Naive thymus-derived CD4-positive, alpha-beta T cell (primary cell): Measurements from ENCODE around the gene UROS. TPM values are rescaled to one million over a fixed set of nuclear protein-coding genes. Genes with fewer than 3 reads are reported as not detected.

ENCODE experiments used
- ATAC-seq: fragments of 150-1000 bp; cut with Tn5 transposase; 2 replicates; pipeline ENCODE4 v1.10.0; 2021; ENCODE audit warnings: mild to moderate bottlenecking, moderate library complexity
- CTCF ChIA-PET: fragments of 350-600 bp; sonication (Branson Sonifier 250); formaldehyde crosslinking; loops from one replicate; lab custom pipeline; 2021; ENCODE audit warnings: antibody characterized with exemption; lab: Charles Lee
- POLR2A ChIA-PET: fragments of 350-600 bp; sonication (Branson Sonifier 250); formaldehyde crosslinking; loops from one replicate; lab custom pipeline; 2021; ENCODE audit warnings: antibody characterized with exemption, inconsistent platforms; lab: Charles Lee
- DNase-seq, 9 donors: peaks; one replicate each; pipeline versions ENCODE4 v3.0.0 to v3.0.0-alpha.2; 2020 to 2022; ENCODE audit warnings: mixed read lengths in 1 of 9
- H3K27ac ChIP-seq: one replicate; pipeline ENCODE4 v1.7.0; 2013; ENCODE audit warnings: mild to moderate bottlenecking, low read depth, low read length, moderate library complexity
- H3K27me3 ChIP-seq, 2 donors: one replicate each; pipeline ENCODE4 v1.7.0; 2013; ENCODE audit warnings: low read length in 2 of 2, mild to moderate bottlenecking in 2 of 2, moderate library complexity in 2 of 2; ENCODE audit not compliant: control insufficient read depth in 2 of 2, insufficient read depth in 2 of 2
- H3K36me3 ChIP-seq, 3 experiments: 1 replicate in 2 of 3; 2 replicates in 1 of 3; pipeline ENCODE4 v1.7.0; 2013; ENCODE audit warnings: low read length in 3 of 3, mild to moderate bottlenecking in 3 of 3, moderate library complexity in 1 of 3; ENCODE audit not compliant: insufficient read depth in 3 of 3, control insufficient read depth in 2 of 3
- H3K4me1 ChIP-seq, 2 donors: one replicate each; pipeline ENCODE4 v1.7.0; 2013; ENCODE audit warnings: low read length in 2 of 2, mild to moderate bottlenecking in 2 of 2, moderate library complexity in 1 of 2; ENCODE audit not compliant: control insufficient read depth in 2 of 2, insufficient read depth in 2 of 2
- H3K4me3 ChIP-seq: 2 replicates; pipeline ENCODE4 v1.7.0; 2013; ENCODE audit warnings: mild to moderate bottlenecking, low read length
- H3K9me3 ChIP-seq, 3 experiments: 1 replicate in 2 of 3; 2 replicates in 1 of 3; pipeline ENCODE4 v1.7.0; 2013; ENCODE audit warnings: low read length in 3 of 3; ENCODE audit not compliant: control insufficient read depth in 2 of 3
- H3K27ac Mint-ChIP-seq, 9 donors: one replicate each; pipeline ENCODE4 v1.8.0; 2020 to 2022; ENCODE audit warnings: mixed read lengths in 9 of 9, mild to moderate bottlenecking in 8 of 9, moderate library complexity in 5 of 9, inconsistent platforms in 2 of 9
- H3K27me3 Mint-ChIP-seq, 5 donors: one replicate each; pipeline ENCODE4 v1.8.0; 2021 to 2022; ENCODE audit warnings: mixed read lengths in 5 of 5, mild to moderate bottlenecking in 1 of 5
- H3K36me3 Mint-ChIP-seq, 5 donors: one replicate each; pipeline ENCODE4 v1.8.0; 2020 to 2022; ENCODE audit warnings: mixed read lengths in 5 of 5, mild to moderate bottlenecking in 3 of 5, inconsistent platforms in 1 of 5
- H3K4me1 Mint-ChIP-seq, 7 donors: one replicate each; pipeline ENCODE4 v1.8.0; 2020 to 2022; ENCODE audit warnings: mixed read lengths in 7 of 7, mild to moderate bottlenecking in 3 of 7, inconsistent platforms in 1 of 7
- H3K4me3 Mint-ChIP-seq, 10 donors: one replicate each; pipeline ENCODE4 v1.8.0; 2020 to 2022; ENCODE audit warnings: mild to moderate bottlenecking in 10 of 10, mixed read lengths in 10 of 10, moderate library complexity in 6 of 10, inconsistent platforms in 2 of 10
- H3K9me3 Mint-ChIP-seq, 11 donors: one replicate each; pipeline ENCODE4 v1.8.0; 2020 to 2022; ENCODE audit warnings: mixed read lengths in 11 of 11, mild to moderate bottlenecking in 4 of 11, inconsistent platforms in 1 of 11, moderate library complexity in 1 of 11
- intact Hi-C, 2 donors: fragments of 100-400 bp; cut with micrococcal nuclease; formaldehyde crosslinking; loops; one replicate each; pipeline ENCODE4 v1.15.1; 2023
- polyA plus RNA-seq, 2 donors: library from polyadenylated mRNA; unstranded; fragments of 300-500 nt; fragmentation: Illumina TruSeq; gene quantifications; one replicate each; pipeline ENCODE4 v1.2.3, GENCODE V29; 2021
- total RNA-seq, 6 experiments: library from RNA in 5 of 6; stranded (reverse) in 5 of 6; gene quantifications; 1 replicate in 5 of 6; 2 replicates in 1 of 6; pipeline ENCODE4 v1.2.3 and lab custom pipeline; 2021 to 2026

UROS gene
- total and polyA plus RNA-seq, 7 experiments from 2014 or later, result 28.9 to 60.0 (median 42.2) TPM

DNA sequence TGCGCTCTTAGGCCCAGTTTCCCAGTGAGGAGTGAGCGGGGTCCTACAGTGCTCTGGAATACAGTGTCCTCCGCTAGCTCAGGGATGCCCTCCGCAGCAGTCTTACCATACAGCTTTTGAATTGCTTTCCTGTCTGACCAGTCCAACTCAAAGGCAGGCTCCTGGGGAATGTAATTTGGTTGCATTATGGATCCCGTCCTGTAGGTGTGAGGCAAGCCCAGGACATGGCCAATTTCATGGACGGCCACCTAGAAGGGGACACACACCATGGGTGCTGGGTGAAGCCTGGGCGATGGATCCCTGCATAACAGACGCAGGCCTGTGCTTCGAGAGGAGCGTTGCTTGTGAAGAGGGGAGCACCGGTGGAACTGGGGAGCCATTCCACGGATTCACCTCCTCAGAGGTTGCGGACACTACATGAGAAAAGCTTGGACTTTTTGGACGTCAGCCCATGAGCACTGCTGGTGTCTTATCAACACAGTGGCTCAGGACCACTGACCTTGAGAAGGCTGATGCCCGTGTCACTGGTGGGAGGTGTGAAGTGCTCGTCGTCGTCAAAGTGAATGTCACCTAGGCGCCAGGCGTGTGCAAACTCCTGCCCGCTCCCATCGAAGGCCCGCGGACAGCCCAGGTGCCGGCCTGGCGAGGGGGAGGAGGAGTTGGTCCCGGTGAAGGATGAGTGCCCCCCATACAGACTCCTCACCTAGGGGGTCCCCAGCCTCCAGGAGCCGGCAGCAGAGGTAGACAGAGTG is 50.8 kb downstream of the UROS start:
- Mint-ChIP-seq H3K27ac (no peak overlapping the region), H3K27me3 (peaks cover 0 to 6% (median 4%) of the 10 kb centered on the region in 5 donors), H3K9me3 (no peaks in the 10 kb centered on the region), H3K4me3 (no peak overlapping the region), H3K4me1 (peaks cover 0 to 6% (median 0%) of the 10 kb centered on the region in 7 donors), H3K36me3 (peaks cover 0 to 15% (median 7%) of the 10 kb centered on the region in 5 donors)
- Histone ChIP-seq H3K4me3 (no peak overlapping the region), H3K4me1 (no peaks in the 10 kb centered on the region), H3K9me3 (no peaks in the 10 kb centered on the region), H3K27me3 (no peaks in the 10 kb centered on the region), H3K27ac (no peak overlapping the region), H3K36me3 (peaks cover 0 to 4% (median 0%) of the 10 kb centered on the region in 3 experiments)
- ATAC-seq, result no peak
- intact Hi-C loops, result no loop called here
- CTCF ChIA-PET, result no interaction called here
- POLR2A ChIA-PET, result no interaction called here
- DNase-seq, result no peak

DNA sequence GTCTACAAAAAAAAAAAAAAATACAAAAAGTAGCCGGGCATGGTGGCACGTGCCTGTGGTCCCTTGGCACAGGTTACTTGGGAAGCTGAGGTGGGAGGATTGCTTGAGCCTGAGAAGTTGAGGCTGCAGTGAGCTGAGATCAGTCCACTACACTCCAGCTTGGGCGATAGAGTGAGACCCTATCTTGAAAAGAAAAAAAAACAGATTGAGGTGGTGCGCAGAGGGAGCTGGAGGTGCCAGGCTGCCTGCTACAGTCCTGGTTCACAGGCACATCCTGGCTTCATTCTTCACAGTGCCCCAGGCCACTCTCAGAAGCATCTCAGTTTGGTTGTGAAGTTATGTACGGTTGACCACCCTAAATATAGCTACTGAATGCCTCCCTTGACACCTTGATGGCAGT is 52.2 kb downstream of the UROS start:
- Mint-ChIP-seq H3K9me3 (no peaks in the 10 kb centered on the region), H3K4me1 (peaks cover 0 to 6% (median 0%) of the 10 kb centered on the region in 7 donors), H3K27me3 (peaks cover 0 to 6% (median 4%) of the 10 kb centered on the region in 5 donors), H3K36me3 (peaks cover 1 to 23% (median 11%) of the 10 kb centered on the region in 5 donors), H3K4me3 (no peak overlapping the region), H3K27ac (peak overlapping the region in 1 of 9 donors; percentile 42)
- Histone ChIP-seq H3K27ac (no peak overlapping the region), H3K9me3 (no peaks in the 10 kb centered on the region), H3K4me3 (no peak overlapping the region), H3K36me3 (peaks cover 0 to 13% (median 0%) of the 10 kb centered on the region in 3 experiments), H3K4me1 (no peaks in the 10 kb centered on the region), H3K27me3 (no peaks in the 10 kb centered on the region)
- CTCF ChIA-PET, result interaction anchor here (0.6 to 0.7 kb wide), 3 partner anchors 25 to 1344 kb away, joined by 3 to 10 read pairs (median 4); no protein-coding TSS in a partner anchor
- DNase-seq, result no peak
- POLR2A ChIA-PET, result no interaction called here
- intact Hi-C loops, result no loop called here
- no peak for ATAC-seq

DNA sequence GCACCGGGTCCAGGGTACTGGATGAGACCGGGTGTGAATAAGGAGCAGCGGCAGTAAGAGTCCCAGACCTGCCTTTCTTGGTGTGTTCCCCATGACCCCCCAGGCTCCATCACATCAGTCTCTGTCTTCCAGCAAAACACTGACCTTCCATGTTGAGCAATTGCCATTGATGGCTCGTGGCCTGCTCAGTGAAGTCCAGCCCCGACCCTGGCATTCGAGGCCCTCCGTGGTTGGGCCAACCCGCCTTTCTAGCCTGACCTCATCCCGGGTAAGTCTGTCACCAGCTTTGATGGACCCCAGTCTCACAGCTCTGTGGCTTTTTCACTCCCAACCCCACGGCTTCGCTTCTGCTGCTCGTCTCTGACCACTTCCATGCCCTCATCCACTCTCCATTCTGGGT is 53.9 kb downstream of the UROS start:
- CTCF ChIA-PET, result no interaction called here
- intact Hi-C loops, result no loop called here
- Mint-ChIP-seq H3K36me3 (peaks cover 11 to 36% (median 22%) of the 10 kb centered on the region in 5 donors), H3K4me1 (peaks cover 0 to 2% (median 0%) of the 10 kb centered on the region in 7 donors), H3K4me3 (no peak overlapping the region), H3K27ac (peak overlapping the region in 1 of 9 donors; percentile 12), H3K27me3 (peaks cover 0 to 1% (median under 1%) of the 10 kb centered on the region in 5 donors), H3K9me3 (no peaks in the 10 kb centered on the region)
- Histone ChIP-seq H3K4me3 (no peak overlapping the region), H3K36me3 (peaks cover 0 to 29% (median 2%) of the 10 kb centered on the region in 3 experiments), H3K9me3 (no peaks in the 10 kb centered on the region), H3K4me1 (no peaks in the 10 kb centered on the region), H3K27me3 (no peaks in the 10 kb centered on the region), H3K27ac (no peak overlapping the region)
- POLR2A ChIA-PET, result no interaction called here
- DNase-seq, result no peak
- ATAC-seq, result no peak

DNA sequence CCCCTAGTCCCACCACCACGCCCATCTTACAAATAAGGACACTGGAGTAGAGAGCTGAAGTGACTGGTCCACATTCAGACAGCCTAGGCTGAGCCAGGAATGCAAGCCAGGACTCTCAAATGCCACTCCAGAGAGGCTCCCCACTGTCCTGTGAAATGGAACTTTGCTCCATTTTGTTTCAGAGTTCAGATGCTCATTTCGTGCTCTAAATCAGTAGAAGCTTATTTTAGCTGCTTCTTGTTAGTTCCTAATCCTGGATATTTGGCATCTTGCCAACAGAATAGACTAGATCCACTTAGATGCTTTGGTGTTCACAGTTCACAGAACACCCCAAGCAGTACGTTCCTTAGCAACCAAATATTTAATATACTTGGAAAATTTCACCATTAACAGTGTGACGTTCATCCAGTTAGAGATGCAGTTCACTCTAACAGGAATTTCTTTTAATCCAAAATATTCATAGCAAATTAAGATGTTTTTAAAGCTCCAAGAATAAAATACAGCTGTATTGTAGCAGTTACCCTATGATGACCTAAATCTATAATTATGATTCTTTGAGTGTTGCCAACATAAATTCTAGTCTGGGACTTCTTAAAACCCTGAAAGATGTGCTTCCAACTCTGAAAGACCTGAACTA is 54.7 kb downstream of the UROS start:
- intact Hi-C loops, result no loop called here
- peaks cover 3 to 37% (median 5%) of the 10 kb centered on the region in 3 experiments for H3K36me3 ChIP-seq
- ATAC-seq (no peak), DNase-seq (no peak)
- no peaks in the 10 kb centered on the region for H3K9me3 ChIP-seq
- H3K4me3 Mint-ChIP-seq, result no peak overlapping the region
- no peaks in the 10 kb centered on the region for H3K4me1 Mint-ChIP-seq
- H3K27ac Mint-ChIP-seq, result peak overlapping the region in 2 of 9 donors; percentile 11 to 21
- no peak overlapping the region for H3K4me3 ChIP-seq
- ChIA-PET CTCF (no interaction called here), POLR2A (no interaction called here)
- H3K36me3 Mint-ChIP-seq, result peaks cover 13 to 42% (median 29%) of the 10 kb centered on the region in 5 donors
- no peaks in the 10 kb centered on the region for H3K27me3 ChIP-seq
- no peak overlapping the region for H3K27ac ChIP-seq
- H3K9me3 Mint-ChIP-seq, result no peaks in the 10 kb centered on the region
- no peaks in the 10 kb centered on the region for H3K4me1 ChIP-seq
- no peaks in the 10 kb centered on the region for H3K27me3 Mint-ChIP-seq

DNA sequence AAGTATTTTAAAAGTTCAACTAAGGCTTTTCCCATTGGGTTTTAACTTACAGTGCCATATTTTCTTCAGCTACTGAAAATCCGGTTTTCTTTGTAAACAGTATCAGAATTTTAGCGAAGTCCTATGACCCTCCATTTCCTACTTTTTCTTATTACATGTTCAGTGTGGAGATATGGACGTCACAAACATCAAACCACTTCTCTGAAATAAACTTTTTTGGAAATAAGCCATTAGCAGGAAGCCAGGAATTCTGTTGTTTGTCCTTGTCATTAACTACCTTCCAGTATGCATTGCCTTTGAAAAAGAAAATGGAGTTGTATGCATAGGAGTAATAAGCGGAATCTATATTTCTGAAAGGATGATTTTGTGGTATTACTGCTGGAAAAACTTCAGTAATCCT is 56.5 kb downstream of the UROS start:
- Histone ChIP-seq H3K27ac (no peak overlapping the region), H3K36me3 (peaks cover 8 to 56% (median 10%) of the 10 kb centered on the region in 3 experiments), H3K9me3 (no peaks in the 10 kb centered on the region), H3K4me1 (no peaks in the 10 kb centered on the region), H3K4me3 (no peak overlapping the region), H3K27me3 (no peaks in the 10 kb centered on the region)
- ChIA-PET POLR2A (no interaction called here), CTCF (no interaction called here)
- H3K27ac Mint-ChIP-seq, result peak overlapping the region in 2 of 9 donors; percentile 19 to 40
- H3K9me3 Mint-ChIP-seq, result no peaks in the 10 kb centered on the region
- intact Hi-C loops, result no loop called here
- DNase-seq, result no peak
- no peak overlapping the region for H3K4me3 Mint-ChIP-seq
- no peaks in the 10 kb centered on the region for H3K4me1 Mint-ChIP-seq
- ATAC-seq, result no peak
- no peaks in the 10 kb centered on the region for H3K27me3 Mint-ChIP-seq
- H3K36me3 Mint-ChIP-seq, result peaks cover 20 to 60% (median 30%) of the 10 kb centered on the region in 5 donors

DNA sequence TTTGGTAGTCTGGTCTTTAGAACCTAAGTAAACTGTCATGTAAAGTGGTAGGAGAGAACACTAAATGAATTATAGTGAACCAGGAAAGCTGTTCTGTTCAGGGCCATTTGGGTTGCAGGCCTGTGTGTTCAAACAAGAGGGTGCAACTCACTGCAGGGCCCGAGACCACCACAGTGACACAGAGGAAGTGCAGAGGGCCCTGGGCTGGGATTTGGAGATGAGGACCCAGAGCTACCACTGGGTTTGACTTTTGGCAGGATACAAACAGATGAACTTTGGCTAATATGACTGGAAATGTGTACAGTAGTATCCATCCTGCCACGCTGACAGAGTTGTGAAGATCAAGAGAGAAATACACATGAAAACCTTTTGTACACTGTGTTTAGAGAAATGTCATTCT is 57.2 kb downstream of the UROS start:
- ATAC-seq (no peak), DNase-seq (no peak)
- Histone ChIP-seq H3K36me3 (peaks cover 8 to 58% (median 10%) of the 10 kb centered on the region in 3 experiments), H3K27me3 (no peaks in the 10 kb centered on the region), H3K9me3 (no peaks in the 10 kb centered on the region), H3K4me1 (no peaks in the 10 kb centered on the region), H3K27ac (no peak overlapping the region), H3K4me3 (no peak overlapping the region)
- CTCF ChIA-PET, result no interaction called here
- H3K4me1 Mint-ChIP-seq, result no peaks in the 10 kb centered on the region
- no peak overlapping the region for H3K4me3 Mint-ChIP-seq
- H3K36me3 Mint-ChIP-seq, result peaks cover 20 to 64% (median 30%) of the 10 kb centered on the region in 5 donors
- POLR2A ChIA-PET, result no interaction called here
- no peaks in the 10 kb centered on the region for H3K9me3 Mint-ChIP-seq
- H3K27ac Mint-ChIP-seq, result peak overlapping the region in 3 of 9 donors; percentile 9 to 30 (median 19)
- no peaks in the 10 kb centered on the region for H3K27me3 Mint-ChIP-seq
- intact Hi-C loops, result no loop called here
